GM18498 (cell line): ENCODE results near the gene PSME4.
"Not testable (repeated sequence)": the region's sequence is repeated elsewhere in the genome, so short reads cannot be mapped to it uniquely, and the experiment has no call there.

Source experiments
- ATAC-seq: cut with Tn5 transposase; IDR thresholded peaks from one replicate; pipeline ENCODE4 v1.9.1; 2021; ENCODE audit warnings: mild to moderate bottlenecking, moderate library complexity; ENCODE audit not compliant: unreplicated experiment

Gene PSME4

GRCh38 chr2:53969285-53969967 lies 1.4 kb downstream of the PSME4 start:
- no peak for ATAC-seq

GRCh38 chr2:53964987-53965687 lies 5.7 kb downstream of the PSME4 start:
- no peak for ATAC-seq

GRCh38 chr2:53964257-53964952 lies 6.4 kb downstream of the PSME4 start:
- ATAC-seq, result no peak

- not testable (repeated sequence) for ATAC-seq
Measured at GRCh38 chr2:53961478-53962216, 9.1 kb downstream of the PSME4 start.

- ATAC-seq, result no peak
Measured at GRCh38 chr2:53960476-53960875, 10.3 kb downstream of the PSME4 start.

GRCh38 chr2:53958443-53958842 lies 12.3 kb downstream of the PSME4 start:
- no peak for ATAC-seq

GRCh38 chr2:53952519-53952918 lies 18.3 kb downstream of the PSME4 start:
- ATAC-seq, result no peak

- ATAC-seq, result peak; percentile 51
Measured at GRCh38 chr2:53949457-53949856, 21.3 kb downstream of the PSME4 start.

- ATAC-seq, result no peak
Measured at GRCh38 chr2:53945538-53945937, 25.3 kb downstream of the PSME4 start.

GRCh38 chr2:53944542-53944941 lies 26.3 kb downstream of the PSME4 start:
- no peak for ATAC-seq

- ATAC-seq, result peak; percentile 39
Measured at GRCh38 chr2:53942280-53942679, 28.5 kb downstream of the PSME4 start.

GRCh38 chr2:53941749-53942148 lies 29.0 kb downstream of the PSME4 start:
- ATAC-seq, result peak; percentile 67

GRCh38 chr2:53939656-53940055 lies 31.1 kb downstream of the PSME4 start:
- ATAC-seq, result no peak

- ATAC-seq, result no peak
Measured at GRCh38 chr2:53938904-53939303, 31.9 kb downstream of the PSME4 start.

- ATAC-seq, result no peak
Measured at GRCh38 chr2:53933329-53933728, 37.5 kb downstream of the PSME4 start.

- not testable (repeated sequence) for ATAC-seq
Measured at GRCh38 chr2:53926321-53926720, 44.5 kb downstream of the PSME4 start.

GRCh38 chr2:53913721-53914120 lies 57.1 kb downstream of the PSME4 start:
- peak; percentile 91 for ATAC-seq

- no peak for ATAC-seq
Measured at GRCh38 chr2:53911434-53912189, 59.2 kb downstream of the PSME4 start.

- ATAC-seq, result no peak
Measured at GRCh38 chr2:53907582-53907981, 63.2 kb downstream of the PSME4 start.

- ATAC-seq, result no peak
Measured at GRCh38 chr2:53905396-53905795, 65.4 kb downstream of the PSME4 start.

- no peak for ATAC-seq
Measured at GRCh38 chr2:53903011-53903410, 67.8 kb downstream of the PSME4 start.
